GM21526 (cell line): ENCODE data around the gene LMCD1.

Source experiments
- ATAC-seq: cut with Tn5 transposase; IDR thresholded peaks from one replicate; pipeline ENCODE4 v1.9.1; 2021; ENCODE audit warnings: moderate library complexity; ENCODE audit not compliant: unreplicated experiment, low FRiP score

Gene LMCD1

GRCh38 chr3:8608041-8608790, 106.6 kb downstream of the LMCD1 start:
- no peak for ATAC-seq

GRCh38 chr3:8608791-8609467, 107.3 kb downstream of the LMCD1 start:
- ATAC-seq, result no peak

GRCh38 chr3:8610951-8611350, 109.3 kb downstream of the LMCD1 start:
- ATAC-seq, result no peak

- ATAC-seq, result no peak
These were observed 116.3 kb downstream of the LMCD1 start for GRCh38 chr3:8617921-8618320.

- ATAC-seq, result no peak
These were observed 117.3 kb downstream of the LMCD1 start for GRCh38 chr3:8618950-8619349.

- ATAC-seq, result no peak
These were observed 117.9 kb downstream of the LMCD1 start for GRCh38 chr3:8619548-8619947.

- ATAC-seq, result no peak
These were observed 119.5 kb downstream of the LMCD1 start for GRCh38 chr3:8621141-8621540.

- no peak for ATAC-seq
These were observed 120.2 kb downstream of the LMCD1 start for GRCh38 chr3:8621872-8622271.

GRCh38 chr3:8622873-8623691, 121.5 kb downstream of the LMCD1 start:
- peak; percentile 95 for ATAC-seq

GRCh38 chr3:8623741-8624140, 122.1 kb downstream of the LMCD1 start:
- no peak for ATAC-seq
